ENCODE measurements around the gene PLCB4. TPM values are rescaled to one million over a fixed set of nuclear protein-coding genes. Genes with fewer than 3 reads are reported as not detected.
"Not testable (repeated sequence)": the region's sequence is repeated elsewhere in the genome, so short reads cannot be mapped to it uniquely, and the experiment has no call there.

The PLCB4 gene
- total RNA-seq, 1 donor from 2014 or later, result 6.8 TPM

DNA sequence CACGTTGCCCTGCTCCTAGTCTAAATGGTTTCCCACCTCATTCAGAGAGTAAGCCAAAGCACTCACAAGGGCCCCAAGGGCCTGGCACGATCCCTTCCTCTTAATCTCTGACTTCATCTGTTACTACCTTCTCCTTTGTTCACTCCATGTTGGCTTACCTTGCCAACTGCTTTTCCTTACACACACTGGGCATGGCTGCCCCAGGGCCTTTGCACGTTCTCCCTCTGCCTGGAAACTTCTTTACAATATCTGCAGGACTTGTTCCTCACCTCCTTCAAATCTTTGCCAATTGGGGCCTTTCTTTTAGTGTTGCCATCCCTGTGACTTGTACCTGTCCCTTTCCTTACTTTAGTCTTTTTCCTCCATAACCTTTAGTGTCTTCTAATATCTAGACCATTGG lies 73.9 kb downstream of the PLCB4 start:
- no peak for DNase-seq

DNA sequence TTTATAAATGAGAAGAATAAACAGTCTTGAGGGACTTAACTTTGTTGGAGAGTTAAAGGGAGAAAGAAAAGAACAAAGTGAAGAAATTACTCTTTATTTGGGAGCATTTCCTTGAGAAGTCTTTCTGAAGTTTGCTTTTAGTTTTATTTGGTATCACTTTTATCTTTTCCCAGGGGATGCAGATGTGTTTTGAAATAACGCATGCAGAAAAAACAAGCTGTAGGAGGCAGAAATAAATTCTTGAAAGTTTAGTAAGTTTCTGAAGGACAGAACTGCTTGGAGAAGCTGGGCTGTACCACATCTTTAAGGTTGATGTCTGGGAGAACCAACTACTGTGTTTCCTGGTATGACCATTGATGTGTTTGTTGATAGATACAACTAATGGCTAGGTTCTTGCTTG lies 75.0 kb downstream of the PLCB4 start:
- DNase-seq, result no peak

DNA sequence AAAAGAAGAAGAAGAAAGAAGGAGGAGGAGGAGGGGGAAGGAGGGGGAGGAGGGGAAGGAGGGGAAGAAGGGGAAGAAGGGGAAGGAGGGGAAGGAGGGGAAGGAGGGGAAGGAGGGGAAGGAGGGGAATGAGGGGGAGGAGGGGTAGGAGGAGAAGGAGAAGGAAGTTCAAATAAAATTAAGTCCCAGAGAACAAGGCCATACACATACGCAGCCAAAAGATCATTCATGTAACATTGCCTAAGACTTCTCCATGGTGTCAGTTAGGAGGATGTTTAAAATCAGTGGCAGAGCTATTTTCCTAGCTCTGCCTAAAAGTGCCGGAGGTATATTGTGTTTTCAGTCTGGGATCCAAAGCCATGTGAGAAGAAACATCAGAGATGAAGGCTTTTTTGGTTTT lies 75.8 kb downstream of the PLCB4 start:
- DNase-seq, result no peak

DNA sequence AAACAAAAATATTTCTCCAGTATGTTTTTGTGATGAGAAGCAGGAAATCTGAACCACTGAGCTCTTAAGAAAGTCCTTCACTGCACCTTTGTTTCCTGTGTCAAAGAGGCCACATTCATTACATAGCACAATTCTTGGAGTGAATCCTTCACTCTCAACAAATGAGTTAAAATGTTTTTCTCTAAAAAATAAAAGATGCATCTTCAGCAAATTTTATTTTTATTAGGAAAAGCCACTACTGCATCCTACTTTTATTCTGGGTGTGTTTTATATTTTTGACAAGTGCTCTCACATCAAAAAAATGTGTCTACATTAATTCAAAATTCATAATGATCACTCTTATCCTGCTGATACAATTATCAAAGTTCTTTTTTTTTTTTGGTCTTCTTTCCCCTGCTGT lies 76.3 kb downstream of the PLCB4 start:
- DNase-seq, result no peak

DNA sequence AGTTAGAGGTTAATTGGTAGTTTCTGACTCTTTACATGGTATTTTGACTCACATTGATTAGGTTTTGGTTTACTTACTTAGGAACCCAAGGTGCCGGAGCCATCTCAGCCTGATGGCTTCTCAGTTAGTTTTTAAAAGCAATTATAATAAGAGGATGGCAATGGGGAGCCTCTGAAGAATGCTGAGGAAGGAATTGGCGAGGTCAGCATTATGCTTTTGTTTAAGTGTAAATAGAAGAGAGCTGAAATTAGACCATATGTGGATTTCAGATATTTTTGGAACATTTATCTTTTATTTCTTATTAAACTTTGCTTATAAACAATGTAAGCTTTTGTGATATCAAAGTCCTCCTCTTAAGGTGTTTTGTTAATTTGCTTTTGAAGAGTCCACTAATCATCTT lies 77.8 kb downstream of the PLCB4 start:
- DNase-seq, result no peak

DNA sequence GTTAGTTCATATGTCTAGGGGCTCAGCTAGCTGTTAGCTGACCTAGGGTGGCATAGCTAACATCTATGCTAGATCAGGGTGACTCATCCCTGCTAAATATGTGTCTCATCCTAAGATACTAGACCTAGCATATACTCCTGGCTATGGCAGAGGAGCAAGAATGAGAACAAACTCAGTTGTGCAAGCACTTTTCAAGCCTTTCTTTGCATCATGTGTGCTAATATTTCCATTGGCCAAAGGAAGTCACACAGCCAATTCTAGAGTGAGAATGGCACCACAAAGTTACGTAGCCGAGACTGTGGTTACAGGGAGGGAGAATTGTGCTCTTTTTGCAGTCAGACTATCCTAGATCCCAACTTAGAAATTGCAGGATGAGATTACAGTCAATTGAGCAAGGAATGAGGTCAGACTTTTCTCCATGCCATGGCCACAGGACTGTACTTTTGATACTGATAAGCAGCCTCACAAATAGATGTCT lies 78.7 kb downstream of the PLCB4 start:
- DNase-seq, result no peak

DNA sequence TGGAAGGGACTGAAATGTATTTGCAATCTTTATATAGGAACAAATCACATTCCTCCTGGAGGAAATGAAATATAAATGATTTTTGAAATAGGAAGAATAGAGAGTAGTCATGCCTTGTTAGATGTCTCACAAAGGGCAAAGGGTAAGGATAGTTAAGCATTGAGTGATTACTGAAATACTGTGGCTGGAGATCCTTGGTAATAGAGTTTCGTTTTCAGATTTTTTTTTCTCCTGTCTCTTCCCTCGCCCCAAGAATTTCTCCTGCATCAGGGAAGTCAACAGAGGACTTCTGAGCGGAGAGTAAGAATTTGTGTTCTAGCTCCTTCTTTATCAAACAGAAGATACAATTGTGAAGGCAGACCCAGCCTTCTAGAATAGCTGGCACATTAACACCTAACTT lies 79.4 kb downstream of the PLCB4 start:
- DNase-seq, result no peak

DNA sequence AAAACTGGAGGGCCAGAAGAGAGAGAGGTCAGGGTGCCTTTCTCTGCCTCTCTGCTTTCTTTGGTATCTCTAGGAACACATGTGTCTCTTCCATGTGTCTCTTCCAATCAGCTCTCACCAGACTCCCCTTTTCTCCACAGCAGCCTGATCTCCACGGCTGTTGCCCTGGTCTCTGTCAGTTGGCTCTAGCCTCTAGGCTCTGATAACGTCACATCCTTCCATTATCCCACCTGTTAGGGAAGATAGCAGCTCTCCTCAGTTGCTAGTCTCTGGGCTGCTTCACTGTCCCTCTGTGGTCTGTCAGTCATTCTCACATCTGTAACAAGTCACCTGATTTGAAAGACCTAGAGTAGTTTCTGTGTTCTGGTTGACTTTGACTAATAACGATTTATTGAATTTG lies 80.2 kb downstream of the PLCB4 start:
- DNase-seq, result no peak

DNA sequence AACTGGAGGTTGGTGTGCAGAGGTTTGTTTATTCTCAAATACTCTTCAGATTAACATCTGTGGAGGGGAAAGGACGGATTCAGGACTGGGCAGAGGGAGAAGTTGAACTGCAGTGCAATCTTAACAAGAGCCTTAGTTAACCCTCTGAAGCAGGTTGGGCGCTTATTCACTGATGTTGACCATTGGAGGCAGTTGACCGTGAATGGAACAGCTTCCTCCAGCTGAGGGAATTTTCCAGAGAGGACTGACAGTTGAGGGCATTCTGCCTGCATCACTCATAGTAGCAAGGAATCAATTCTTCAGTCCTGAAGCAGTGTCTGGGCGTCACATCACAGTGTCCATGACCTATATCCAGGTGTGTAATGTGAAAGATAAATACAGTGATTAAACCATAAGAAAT lies 80.9 kb downstream of the PLCB4 start:
- no peak for DNase-seq

DNA sequence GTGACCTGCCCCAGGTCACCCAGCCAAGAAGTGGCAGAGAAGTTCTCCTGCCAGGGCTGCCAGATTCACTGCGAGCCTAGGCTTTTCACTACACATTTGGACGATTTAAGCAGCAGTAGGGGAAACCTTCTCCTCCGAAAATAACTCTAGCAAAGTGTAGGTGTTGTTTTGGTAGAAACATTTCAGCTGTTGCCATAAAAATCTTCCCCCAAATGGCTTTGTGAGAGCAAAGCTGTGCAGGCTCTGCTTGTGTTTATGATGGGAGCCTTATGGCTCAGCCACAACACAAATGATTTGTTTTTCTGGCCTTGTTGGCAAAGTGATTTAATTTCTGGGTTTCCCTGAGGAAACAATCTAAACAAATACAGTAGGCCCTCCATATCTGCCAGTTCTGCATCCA lies 81.8 kb downstream of the PLCB4 start:
- no peak for DNase-seq

DNA sequence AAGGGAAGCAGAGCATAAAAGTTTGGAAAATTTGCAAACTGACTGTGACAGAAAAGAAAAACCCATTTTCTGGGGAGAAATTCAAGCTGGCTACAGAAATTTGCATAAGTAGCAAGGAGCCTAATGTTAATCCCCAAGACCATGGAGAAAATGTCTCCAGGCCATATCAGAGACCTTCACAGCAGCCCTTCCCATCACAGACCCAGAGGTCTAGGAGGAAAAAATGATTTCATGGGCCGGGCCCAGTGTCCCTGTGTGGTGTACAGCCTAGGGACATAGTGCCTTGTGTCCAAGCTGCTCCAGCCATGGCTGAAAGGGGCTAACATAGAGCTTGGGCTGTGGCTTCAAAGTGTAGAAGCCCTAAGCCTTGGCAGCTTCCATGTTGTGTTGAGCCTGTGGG lies 83.3 kb downstream of the PLCB4 start:
- not testable (repeated sequence) for DNase-seq

DNA sequence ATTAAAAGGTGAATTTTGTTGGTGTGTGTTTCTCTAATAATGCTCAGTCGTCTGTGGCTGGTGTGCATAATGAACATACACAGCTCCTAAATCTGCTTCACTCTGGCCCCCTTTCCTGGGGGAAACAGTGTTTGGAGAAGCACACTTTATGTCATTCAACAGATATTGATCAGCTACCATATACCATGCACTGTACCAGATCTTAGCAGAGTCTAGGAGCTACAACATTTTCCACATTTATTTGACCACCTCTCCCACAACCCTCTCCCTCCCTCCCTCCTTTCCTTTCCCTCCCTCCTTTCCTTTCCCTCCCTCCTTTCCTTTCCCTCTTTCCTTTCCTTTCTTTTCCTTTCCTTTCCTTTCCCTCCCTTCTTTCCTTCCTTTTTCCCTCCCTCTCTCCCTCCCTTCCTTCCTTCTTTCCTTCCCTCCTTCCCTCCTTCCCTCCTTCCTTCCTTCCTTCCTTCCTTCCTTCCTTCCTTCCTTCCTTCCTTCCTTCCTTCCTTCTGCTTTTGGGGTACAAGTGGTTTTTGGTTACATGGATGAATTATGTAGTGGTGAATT lies 85.7 kb downstream of the PLCB4 start:
- no peak for DNase-seq

DNA sequence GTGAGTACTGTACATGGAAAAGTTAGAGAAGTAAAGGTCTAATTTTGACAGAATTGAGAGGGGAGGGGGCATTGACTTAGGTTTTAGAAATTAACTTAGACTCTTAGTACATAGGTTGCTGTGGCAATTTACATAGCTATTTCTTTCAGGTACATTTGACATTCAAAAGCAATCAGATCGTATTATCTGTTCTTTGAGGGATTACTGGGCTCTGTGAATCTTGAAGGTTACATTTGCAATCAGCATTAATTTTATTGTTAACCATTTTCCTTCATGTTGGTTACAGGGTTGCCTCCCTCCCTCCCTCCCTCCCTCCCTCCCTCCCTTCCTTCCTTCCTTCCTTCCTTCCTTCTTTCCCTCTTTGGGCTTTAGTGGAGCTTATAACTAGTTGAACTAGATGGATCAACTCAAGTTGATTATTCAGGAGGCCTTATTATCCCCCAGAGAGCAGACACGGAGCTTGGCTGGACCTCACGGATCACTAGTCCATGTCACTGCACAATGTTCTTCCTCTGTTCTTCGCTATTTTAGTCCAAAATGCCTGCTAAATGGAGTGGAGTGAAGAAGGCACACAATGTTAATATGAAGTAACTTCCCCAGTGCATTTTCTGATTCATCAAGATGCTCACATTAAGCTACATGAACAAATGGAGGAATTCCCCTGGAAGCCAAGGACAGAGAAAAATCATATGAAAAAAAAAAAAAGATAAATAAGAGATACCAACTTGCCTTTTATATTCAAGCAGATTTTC lies 87.8 kb downstream of the PLCB4 start:
- no peak for DNase-seq

DNA sequence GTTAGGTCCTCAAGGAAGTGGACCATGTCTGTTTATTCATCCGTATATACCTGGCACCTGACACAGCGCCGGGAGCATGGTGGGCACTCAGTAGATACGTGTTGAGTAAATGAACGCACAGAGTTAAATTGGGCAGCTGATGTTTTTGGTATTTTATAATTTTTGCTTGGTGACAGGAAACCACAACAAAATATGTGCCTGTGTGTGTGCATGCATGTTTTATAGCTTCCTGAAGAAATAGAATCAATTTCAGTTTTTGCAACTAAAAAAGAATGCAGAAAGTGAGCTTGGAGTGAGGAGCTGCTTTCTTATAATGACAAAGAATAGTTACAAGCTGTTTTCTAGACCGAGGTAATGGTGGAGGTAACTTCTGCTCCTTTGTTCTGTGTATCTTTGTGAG lies 91.4 kb downstream of the PLCB4 start:
- DNase-seq, result peak; percentile 28

DNA sequence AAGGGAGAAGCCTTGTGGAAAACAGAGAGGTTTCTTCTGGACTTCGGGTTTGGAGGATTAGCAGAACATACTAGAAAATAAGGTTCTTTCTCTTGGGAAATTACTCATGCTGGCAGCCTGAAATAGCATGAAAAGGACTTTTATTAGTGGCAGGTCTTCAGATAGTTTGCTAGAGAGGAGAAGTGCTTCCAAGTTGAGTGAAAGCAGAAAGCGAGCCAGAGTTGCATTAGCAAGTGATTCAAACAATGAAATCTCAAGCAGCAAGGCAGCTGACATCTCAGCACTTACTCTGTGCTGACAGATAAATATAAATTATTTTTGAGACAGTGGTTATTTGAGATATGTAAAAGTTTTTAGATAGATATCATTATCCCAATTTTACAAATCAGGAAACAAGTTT lies 91.9 kb downstream of the PLCB4 start:
- peak; percentile 60 for DNase-seq

DNA sequence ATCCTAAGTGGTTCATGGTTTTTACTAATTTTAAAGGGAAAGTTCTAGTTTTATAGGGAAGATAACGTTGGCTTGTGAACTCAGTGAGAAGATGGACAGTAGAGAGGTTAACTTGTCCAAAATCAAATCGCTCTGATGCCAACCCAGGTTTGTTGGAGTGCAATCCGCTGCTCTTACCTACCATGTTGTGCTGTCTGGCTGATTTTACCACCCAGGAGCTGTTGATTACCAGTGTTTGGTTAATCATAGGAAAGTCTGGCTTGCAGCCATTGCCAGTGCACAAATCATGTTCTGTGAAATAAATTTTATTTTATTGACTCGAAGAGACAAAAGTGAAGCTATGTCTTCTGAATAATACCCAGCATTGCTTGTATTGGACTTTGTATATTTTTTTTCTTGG lies 92.4 kb downstream of the PLCB4 start:
- no peak for DNase-seq

DNA sequence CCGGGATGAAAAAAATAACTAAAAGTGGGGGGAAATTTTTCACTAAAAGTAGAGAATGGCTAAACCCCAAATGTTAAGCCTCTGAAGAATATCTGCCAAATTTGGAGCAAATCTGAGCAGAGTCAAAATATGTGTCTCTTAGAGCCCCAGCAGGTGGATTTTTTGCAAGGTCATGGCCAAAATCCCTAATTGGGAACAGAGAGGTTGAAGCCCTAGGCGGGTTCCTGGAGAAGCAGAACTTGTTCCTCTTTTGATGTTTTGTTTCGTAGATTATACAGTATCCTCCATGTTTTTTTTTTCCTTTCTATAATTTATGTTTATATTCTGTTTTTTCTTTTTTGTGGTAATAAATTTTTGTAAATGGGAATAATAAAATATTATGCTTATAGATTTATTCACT lies 94.4 kb downstream of the PLCB4 start:
- no peak for DNase-seq

DNA sequence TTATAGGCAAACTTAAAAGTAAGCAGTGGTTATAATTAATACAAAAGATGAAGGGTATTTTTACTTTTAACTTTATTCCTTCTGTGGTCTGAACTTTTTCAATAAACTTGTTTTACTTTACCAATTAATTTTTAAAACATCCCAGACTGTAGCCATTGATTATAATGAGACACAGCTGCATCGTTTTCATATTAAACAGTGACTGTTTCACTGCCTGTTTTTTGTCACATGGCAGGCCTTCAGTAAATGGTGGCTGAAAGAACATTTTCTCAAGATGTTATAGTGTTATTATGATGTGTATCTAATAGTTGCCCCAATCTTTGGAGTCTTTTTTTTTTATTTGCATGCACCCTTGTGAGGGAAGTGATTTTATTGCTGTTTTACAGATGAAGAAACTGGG lies 95.1 kb downstream of the PLCB4 start:
- no peak for DNase-seq

DNA sequence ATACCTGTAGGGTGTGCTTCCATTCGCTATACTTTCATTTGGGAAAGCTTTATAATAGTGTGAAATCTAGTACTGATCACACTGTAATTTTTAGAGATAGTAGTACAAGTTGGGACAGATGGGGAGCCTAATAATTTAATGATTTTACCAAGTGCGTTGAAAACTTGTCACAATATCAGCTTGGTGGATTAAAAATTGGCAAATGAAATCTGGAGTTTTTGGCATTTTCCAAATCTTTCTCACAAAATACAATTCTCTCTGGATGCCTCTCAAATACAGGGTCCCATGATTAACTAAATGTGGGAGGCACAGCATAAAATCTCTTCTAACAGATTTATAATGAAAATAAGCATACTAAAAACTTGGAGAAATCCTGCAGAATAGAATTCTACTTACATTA lies 96.4 kb downstream of the PLCB4 start:
- DNase-seq, result no peak

DNA sequence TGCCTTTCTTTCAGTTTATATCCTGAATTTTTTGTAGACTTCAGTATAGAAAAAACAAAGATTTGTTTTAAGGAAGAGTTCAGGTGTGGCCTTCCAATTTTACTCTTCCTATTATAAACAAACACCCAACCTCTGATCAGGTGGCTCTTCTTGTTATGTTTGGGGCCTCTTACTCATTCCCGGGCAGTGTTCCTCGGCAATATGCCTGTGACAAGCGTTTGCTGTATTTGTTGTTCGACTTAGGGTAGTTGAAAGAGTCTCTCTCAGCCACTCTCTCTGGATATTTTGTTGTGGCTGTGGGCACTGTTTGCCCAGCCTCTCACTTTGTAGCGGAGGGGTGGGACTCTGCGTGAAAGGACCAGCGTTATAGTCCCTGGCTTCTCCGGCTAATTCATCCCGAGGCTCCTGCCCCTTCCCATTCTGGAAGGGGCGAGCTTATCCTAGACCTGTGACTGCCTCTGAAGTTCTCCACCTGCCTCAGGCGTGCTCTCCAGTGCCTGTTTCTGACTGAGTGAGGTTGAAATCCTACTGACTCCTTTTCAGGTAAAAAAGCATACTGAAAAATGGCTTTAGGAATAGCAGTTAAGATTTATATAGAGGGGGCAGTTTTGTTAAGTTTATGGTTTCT lies 97.4 kb downstream of the PLCB4 start:
- no peak for DNase-seq

DNA sequence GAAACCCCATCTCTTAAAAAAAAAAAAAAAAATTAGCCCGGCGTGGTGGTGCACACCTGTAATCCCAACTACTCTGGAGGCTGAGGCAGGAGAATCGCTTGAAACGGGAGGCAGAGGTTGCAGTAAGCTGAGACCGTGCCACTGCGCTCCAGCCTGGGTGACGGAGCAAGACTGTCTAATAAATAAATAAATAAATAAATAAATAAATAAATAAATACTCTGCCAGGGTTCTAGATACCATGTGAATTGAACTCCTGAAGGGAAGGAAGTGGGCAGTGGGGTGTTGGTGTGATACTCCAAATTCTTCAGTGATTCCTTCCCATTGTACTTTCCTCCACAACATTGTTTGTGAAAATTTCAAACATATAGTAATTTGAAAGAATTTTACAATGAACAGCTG lies 100.5 kb downstream of the PLCB4 start:
- DNase-seq, result no peak

DNA sequence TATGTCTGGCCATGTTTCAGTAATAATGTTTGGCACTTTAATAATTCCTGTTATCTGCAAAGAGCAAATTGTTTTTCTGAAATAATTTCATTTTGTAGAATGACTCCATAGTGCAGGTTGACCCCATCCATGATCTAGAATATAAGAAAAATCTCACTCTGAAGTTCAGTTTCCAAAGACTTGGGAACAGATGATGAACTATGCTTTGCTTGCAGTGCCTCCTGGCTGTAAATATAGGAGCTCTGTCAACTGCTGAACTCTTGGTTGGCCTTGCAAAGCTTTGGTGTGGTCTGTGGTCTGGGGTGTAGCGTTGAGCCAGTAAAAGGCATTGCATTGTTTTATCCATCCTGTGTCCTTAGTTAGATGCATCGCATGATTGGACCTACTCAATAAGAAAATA lies 104.0 kb downstream of the PLCB4 start:
- DNase-seq, result no peak

DNA sequence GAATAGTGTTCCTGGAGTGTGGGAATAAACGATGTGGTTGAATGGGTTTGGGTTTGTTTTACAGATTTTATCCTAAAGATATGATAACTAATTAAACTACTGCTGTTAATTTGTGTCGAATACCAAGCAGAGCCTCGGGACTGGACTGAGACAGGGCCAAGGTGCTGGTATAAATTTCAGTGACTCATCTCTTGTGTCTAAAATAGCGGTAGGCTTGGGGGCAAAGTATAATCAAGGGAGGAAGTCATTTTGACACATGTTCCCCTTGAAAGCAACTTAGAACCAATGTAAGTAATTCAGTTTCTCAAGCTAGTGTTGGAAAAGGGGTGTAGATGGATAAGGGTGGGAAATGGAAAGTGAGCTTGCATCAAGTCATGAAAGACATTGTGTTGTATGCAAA lies 108.4 kb downstream of the PLCB4 start:
- no peak for DNase-seq

DNA sequence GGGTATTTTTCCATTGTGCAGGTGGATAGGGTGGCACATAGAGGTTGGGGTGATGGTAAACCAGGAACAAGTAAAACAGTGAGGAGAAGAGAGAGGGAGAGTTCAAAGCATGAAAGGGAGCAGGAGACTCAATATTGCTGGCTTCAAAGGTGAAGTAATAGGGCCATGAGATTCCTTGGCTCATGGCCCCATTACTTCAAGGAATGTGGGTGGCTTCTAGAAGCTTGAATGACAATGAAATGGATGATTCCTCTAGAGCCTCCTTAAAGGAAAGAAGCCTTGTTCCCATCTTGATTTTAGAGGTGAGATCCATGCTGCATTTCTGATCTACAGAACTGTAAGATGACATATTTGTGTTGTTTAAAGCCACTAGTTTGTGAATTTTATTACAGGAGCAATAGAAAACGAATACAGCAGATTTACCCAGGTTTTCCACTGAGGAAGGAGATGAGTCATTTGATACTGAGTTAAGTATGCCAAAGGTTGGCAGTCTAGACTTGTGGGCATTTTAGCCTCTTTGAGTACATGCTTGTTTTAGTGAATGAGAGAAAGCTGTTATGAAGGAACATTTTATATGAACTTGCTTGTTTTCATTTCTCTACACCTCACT lies 110.4 kb downstream of the PLCB4 start:
- no peak for DNase-seq
